Adipose tissue (tissue), 3 donors: ENCODE results near the gene CHST13. TPM values are rescaled to one million over a fixed set of nuclear protein-coding genes. Genes with fewer than 3 reads are reported as not detected.

Experiments
- H3K27ac ChIP-seq: one replicate; pipeline ENCODE4 v1.5.1; 2013; ENCODE audit warnings: low read depth, low read length
- WGBS, 3 donors: extraction: QIAGEN DNeasy Blood & Tissue Kit; methylation state at CpG; one replicate each; pipeline ENCODE4 v1.1.7; 2013; 5-methylcytosine and 5-hydroxymethylcytosine counted together
- polyA plus RNA-seq, 3 donors: library from polyadenylated mRNA; stranded (reverse); fragments of 200-250 nt; gene quantifications; one replicate each; pipeline ENCODE4 v1.2.3, GENCODE V29; 2013
- donor health status: healthy with polysubstance abuse.
- donor health status: Bipolar disorder and iron deficiency.
- donor health status: healthy.

The CHST13 gene
- polyA plus RNA-seq, 3 donors, result 0.03 to 0.94 (median 0.67) TPM

GRCh38 chr3:126546549-126547239 is 22.7 kb downstream of the CHST13 start:
- WGBS, 3 donors, result 75 to 84% (median 83%) methylated on average over 7 to 8 of the region's 8 CpGs
- no peak overlapping the region for H3K27ac ChIP-seq

- 70 to 89% (median 83%) methylated on average over 1 of the region's 1 CpG for WGBS, 3 donors
- no peak overlapping the region for H3K27ac ChIP-seq
Measured at GRCh38 chr3:126547721-126548120, 23.8 kb downstream of the CHST13 start.

GRCh38 chr3:126548556-126549466 is 24.9 kb downstream of the CHST13 start:
- WGBS, 3 donors, result 50 to 60% (median 59%) methylated on average over 9 of the region's 9 CpGs
- no peak overlapping the region for H3K27ac ChIP-seq

- WGBS, 3 donors, result 69 to 79% (median 78%) methylated on average over 12 of the region's 12 CpGs
- H3K27ac ChIP-seq, result no peak overlapping the region
Measured at GRCh38 chr3:126549861-126550487, 26.0 kb downstream of the CHST13 start.

GRCh38 chr3:126550488-126551051 is 26.6 kb downstream of the CHST13 start:
- no peak overlapping the region for H3K27ac ChIP-seq
- 83 to 92% (median 89%) methylated on average over 11 of the region's 11 CpGs for WGBS, 3 donors

- 58 to 67% (median 62%) methylated on average over 13 of the region's 13 CpGs for WGBS, 3 donors
- no peak overlapping the region for H3K27ac ChIP-seq
Measured at GRCh38 chr3:126551121-126551838, 27.3 kb downstream of the CHST13 start.

GRCh38 chr3:126551839-126552687 is 28.1 kb downstream of the CHST13 start:
- 66 to 81% (median 79%) methylated on average over 17 of the region's 17 CpGs for WGBS, 3 donors
- no peak overlapping the region for H3K27ac ChIP-seq

GRCh38 chr3:126552688-126553283 is 28.8 kb downstream of the CHST13 start:
- no peak overlapping the region for H3K27ac ChIP-seq
- WGBS, 3 donors, result 81 to 88% (median 86%) methylated on average over 13 to 14 of the region's 14 CpGs

GRCh38 chr3:126553284-126554084 is 29.5 kb downstream of the CHST13 start:
- no peak overlapping the region for H3K27ac ChIP-seq
- WGBS, 3 donors, result 79 to 84% (median 83%) methylated on average over 19 of the region's 19 CpGs

- H3K27ac ChIP-seq, result no peak overlapping the region
- 84 to 92% (median 91%) methylated on average over 19 of the region's 19 CpGs for WGBS, 3 donors
Measured at GRCh38 chr3:126554560-126555525, 30.9 kb downstream of the CHST13 start.

GRCh38 chr3:126555795-126556636 is 32.1 kb downstream of the CHST13 start:
- no peak overlapping the region for H3K27ac ChIP-seq
- 69 to 80% (median 75%) methylated on average over 9 to 10 of the region's 10 CpGs for WGBS, 3 donors

- 82 to 95% (median 92%) methylated on average over 8 of the region's 8 CpGs for WGBS, 3 donors
- no peak overlapping the region for H3K27ac ChIP-seq
Measured at GRCh38 chr3:126556637-126557414, 32.9 kb downstream of the CHST13 start.

- H3K27ac ChIP-seq, result no peak overlapping the region
- 91 to 93% (median 92%) methylated on average over 11 of the region's 11 CpGs for WGBS, 3 donors
Measured at GRCh38 chr3:126557415-126557745, 33.4 kb downstream of the CHST13 start.

- no peak overlapping the region for H3K27ac ChIP-seq
- WGBS, 3 donors, result 71 to 85% (median 83%) methylated on average over 6 of the region's 6 CpGs
Measured at GRCh38 chr3:126557761-126558160, 33.8 kb downstream of the CHST13 start.
